Stimulated activated CD4-positive, alpha-beta T cell treated with anti-CD3 and anti-CD28 coated beads, Interleukin-1b, Interleukin-23, amount 100 ng/mL, for 1 hour (primary cell): Measurements from ENCODE around the gene SNCA.

Source experiments
- DNase-seq, 2 donors: peaks; one replicate each; pipeline ENCODE4 v3.0.0-alpha.2; 2020; ENCODE audit warnings: low read depth in 2 of 2

Gene SNCA

GRCh38 chr4:89814362-89814761 is 22.6 kb downstream of the SNCA start:
- DNase-seq = no peak

GRCh38 chr4:89813197-89813596 is 23.8 kb downstream of the SNCA start:
- DNase-seq = no peak

GRCh38 chr4:89807441-89808140 is 29.4 kb downstream of the SNCA start:
- no peak for DNase-seq

GRCh38 chr4:89805297-89805696 is 31.7 kb downstream of the SNCA start:
- DNase-seq = no peak

GRCh38 chr4:89803915-89804314 is 33.0 kb downstream of the SNCA start:
- no peak for DNase-seq

- DNase-seq = no peak
Observed at GRCh38 chr4:89803036-89803435, 33.9 kb downstream of the SNCA start.

GRCh38 chr4:89800527-89801103 is 36.3 kb downstream of the SNCA start:
- no peak for DNase-seq

- no peak for DNase-seq
Observed at GRCh38 chr4:89800012-89800516, 36.9 kb downstream of the SNCA start.

DNA sequence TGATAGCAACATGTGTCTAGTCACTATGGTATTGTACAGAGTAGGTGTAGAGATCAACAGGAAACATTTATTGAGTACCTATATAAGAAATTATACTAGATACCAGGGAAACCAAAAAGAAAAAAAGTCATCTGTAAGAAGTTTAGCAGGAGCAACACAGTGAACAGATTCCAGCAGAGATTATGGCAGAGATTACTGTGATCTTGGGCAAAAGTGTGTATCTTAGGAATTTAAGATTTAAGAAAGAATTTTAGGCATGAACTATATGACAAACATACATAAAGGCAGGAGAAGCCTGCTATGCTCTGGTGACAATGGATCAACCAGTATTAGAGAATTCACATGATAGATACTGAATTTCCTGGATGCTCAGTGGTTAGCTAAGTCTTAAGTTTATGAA is 37.9 kb downstream of the SNCA start:
- DNase-seq = no peak

DNA sequence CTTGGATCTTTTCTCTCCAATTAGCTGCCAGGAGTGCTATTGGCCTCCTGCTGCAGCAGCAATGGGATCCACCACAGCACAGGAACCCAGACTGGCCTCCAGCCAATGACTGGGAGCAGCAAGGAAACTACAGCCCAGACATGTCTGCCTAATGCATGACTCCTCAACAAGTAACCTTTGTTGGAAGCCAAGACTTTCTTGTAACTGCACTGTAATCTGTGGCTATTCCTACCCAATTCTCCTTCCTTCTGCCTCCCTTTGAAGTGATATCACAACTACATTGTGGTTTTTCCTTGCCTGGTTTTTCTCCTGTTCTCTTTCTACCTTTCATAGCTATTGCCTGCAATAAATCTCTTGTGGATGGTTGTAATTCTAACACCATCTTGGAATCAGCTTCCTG is 39.8 kb downstream of the SNCA start:
- no peak for DNase-seq

DNA sequence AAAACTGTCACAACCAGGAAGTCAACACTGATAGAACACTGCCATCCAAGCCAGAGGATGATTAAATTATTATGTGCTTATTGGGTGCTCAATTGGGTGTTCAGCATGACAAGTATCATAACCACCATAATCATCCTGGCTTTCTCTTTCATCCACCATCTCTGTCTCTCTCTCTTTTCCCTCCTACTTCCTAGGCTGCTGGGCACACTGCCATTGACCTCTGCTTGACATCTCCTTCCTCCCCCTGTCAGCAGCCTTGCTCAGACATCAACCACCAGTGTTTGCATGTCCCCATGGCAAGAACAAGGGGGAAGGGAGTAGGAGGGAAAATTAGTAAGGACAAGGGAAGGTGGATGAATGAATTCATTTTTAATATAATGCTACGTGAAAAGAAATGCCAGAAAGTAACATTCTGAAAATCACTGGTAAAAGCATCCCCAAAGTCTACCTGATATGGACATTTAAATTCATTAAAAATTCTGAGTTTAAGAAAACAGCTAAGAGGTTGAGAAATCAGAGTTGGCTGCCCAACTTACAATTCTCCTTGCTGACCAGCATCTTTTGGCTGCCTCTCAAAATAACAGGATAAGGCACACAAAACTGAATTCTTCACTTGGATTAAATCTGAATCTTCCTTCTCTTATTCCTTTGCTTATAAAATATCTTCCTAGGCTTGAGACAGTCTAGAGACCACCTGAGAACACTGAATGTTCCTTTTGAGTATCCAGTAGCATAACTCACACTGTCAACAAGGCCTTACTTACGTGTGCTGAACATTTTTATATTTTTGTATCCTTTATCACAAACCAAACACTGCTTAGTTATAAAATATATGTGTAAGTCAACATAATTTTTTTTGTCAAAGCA is 48.5 kb downstream of the SNCA start:
- no peak for DNase-seq

- no peak for DNase-seq
Observed at GRCh38 chr4:89784686-89785231, 52.2 kb downstream of the SNCA start.

- DNase-seq = no peak
Observed at GRCh38 chr4:89781321-89781720, 55.6 kb downstream of the SNCA start.

- DNase-seq = no peak
Observed at GRCh38 chr4:89773805-89774204, 63.2 kb downstream of the SNCA start.

GRCh38 chr4:89769856-89770255 is 67.1 kb downstream of the SNCA start:
- no peak for DNase-seq

GRCh38 chr4:89767924-89768323 is 69.0 kb downstream of the SNCA start:
- no peak for DNase-seq

- DNase-seq = no peak
Observed at GRCh38 chr4:89765966-89766365, 71.0 kb downstream of the SNCA start.

GRCh38 chr4:89765528-89765927 is 71.4 kb downstream of the SNCA start:
- no peak for DNase-seq

DNA sequence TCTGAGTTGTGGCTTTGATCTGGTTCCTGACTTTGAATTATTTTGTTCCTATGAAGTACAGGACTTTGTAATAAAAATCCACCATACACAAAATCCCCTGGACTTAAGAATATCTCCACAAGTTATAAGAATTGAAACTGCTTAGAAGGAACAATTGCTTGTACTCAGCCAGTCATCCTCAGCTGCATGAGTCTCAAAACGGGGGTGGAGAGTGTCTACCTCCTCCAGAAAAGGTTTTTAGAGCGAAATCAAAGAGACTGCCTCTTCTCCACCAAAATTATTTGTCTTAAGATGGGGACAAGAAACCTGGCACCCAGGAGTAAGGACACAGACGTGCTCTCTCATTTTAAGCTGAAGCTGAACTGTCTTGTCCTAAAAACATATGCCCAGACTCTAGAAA is 74.7 kb downstream of the SNCA start:
- DNase-seq = no peak

- no peak for DNase-seq
Observed at GRCh38 chr4:89759426-89759825, 77.5 kb downstream of the SNCA start.

- no peak for DNase-seq
Observed at GRCh38 chr4:89757154-89757719, 79.7 kb downstream of the SNCA start.

GRCh38 chr4:89755220-89755619 is 81.7 kb downstream of the SNCA start:
- no peak for DNase-seq
